H1 (cell line): ENCODE measurements around the gene EEF2K.

Experiments
- CBX5 ChIP-seq: fragments of 300-800, 300-1000 bp; sonication (generic); IDR thresholded peaks from 2 replicates; pipeline ENCODE4 v1.7.1; 2016; ENCODE audit warnings: antibody characterized with exemption, low read length, low read depth
- CTCF ChIP-seq, 3 experiments: IDR thresholded peaks; 1 replicate in 2 of 3; 2 replicates in 1 of 3; pipeline versions ENCODE4 v1.5.1 to v1.6.1; 2011; ENCODE audit warnings: low read length in 3 of 3, mild to moderate bottlenecking in 3 of 3, inconsistent platforms in 2 of 3, low read depth in 1 of 3, moderate library complexity in 1 of 3; ENCODE audit not compliant: insufficient read depth in 1 of 3; ENCODE audit errors: control extremely low read depth in 1 of 3
- EP300 ChIP-seq, 2 experiments: IDR thresholded peaks; 1 replicate in 1 of 2; 2 replicates in 1 of 2; pipeline ENCODE4 v1.6.1; 2011 to 2012; ENCODE audit warnings: low read depth in 2 of 2, low read length in 2 of 2, mild to moderate bottlenecking in 2 of 2, borderline replicate concordance in 1 of 2, inconsistent platforms in 1 of 2, moderate library complexity in 1 of 2
- GABPA ChIP-seq: IDR thresholded peaks from 2 replicates; pipeline ENCODE4 v1.6.1; 2011; ENCODE audit warnings: mild to moderate bottlenecking, low read length, moderate library complexity, borderline replicate concordance; ENCODE audit not compliant: insufficient read depth
- JUN ChIP-seq: IDR thresholded peaks from 2 replicates; pipeline ENCODE4 v1.6.1; 2011; ENCODE audit warnings: low read depth, mild to moderate bottlenecking, improper control_type of control experiment, low read length
- JUND ChIP-seq: IDR thresholded peaks from 2 replicates; pipeline ENCODE4 v1.6.1; 2011; ENCODE audit warnings: mild to moderate bottlenecking, improper control_type of control experiment, low read length
- MAFK ChIP-seq: IDR thresholded peaks from 2 replicates; pipeline ENCODE4 v1.6.1; 2012; ENCODE audit warnings: low read depth, mild to moderate bottlenecking, improper control_type of control experiment, low read length
- SRF ChIP-seq: IDR thresholded peaks from 2 replicates; pipeline ENCODE4 v1.6.1; 2011; ENCODE audit warnings: mild to moderate bottlenecking, low read depth, low read length, moderate library complexity
- TCF12 ChIP-seq: IDR thresholded peaks from 2 replicates; pipeline ENCODE4 v1.6.1; 2011; ENCODE audit warnings: low read depth, mild to moderate bottlenecking, low read length
- TEAD4 ChIP-seq: IDR thresholded peaks from 2 replicates; pipeline ENCODE4 v1.6.1; 2012; ENCODE audit warnings: low read depth, low read length, inconsistent platforms, mixed read lengths
- YY1 ChIP-seq: IDR thresholded peaks from 2 replicates; pipeline ENCODE4 v1.6.1; 2011; ENCODE audit warnings: low read depth, mild to moderate bottlenecking, low read length
- ZNF274 ChIP-seq: IDR thresholded peaks from 2 replicates; pipeline ENCODE4 v1.7.0; 2012; ENCODE audit warnings: low read length, borderline replicate concordance; ENCODE audit errors: extremely low read depth

DNA sequence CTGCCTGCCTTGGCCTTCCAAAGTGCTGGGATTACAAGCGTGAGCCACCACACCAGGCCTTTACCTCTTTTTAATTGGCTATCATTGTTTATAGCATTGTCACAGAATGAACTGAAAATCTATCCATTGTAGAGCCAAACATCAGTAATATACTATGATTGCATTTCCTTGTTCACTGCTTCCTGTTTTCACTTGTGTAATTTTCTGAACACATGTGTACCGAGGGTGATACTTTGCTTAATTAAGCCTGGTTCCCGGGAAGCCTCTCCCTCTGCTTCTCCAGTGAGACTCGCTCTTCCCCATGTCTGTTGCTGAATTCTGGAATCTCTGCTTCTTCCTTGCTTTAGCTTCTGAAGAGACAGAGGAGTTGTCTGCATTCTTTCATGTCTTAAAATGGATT lies 124.2 kb downstream of the EEF2K start:
- TF ChIP-seq CTCF (IDR thresholded peaks at IDR 0.05; ENCODE audit: control extremely low read depth in 1 of 3, insufficient read depth in 1 of 3, low read depth in 1 of 3, low read length in 3 of 3) (no peak), ZNF274 (no peak), JUND (no peak), SRF (no peak), CBX5 (no peak), EP300 (IDR thresholded peaks at IDR 0.05; ENCODE audit: borderline replicate concordance in 1 of 2, low read depth in 2 of 2, low read length in 2 of 2) (no peak), YY1 (no peak), GABPA (no peak), TEAD4 (no peak), MAFK (no peak), TCF12 (no peak), JUN (no peak)
